Coronary artery (tissue), 2 donors: ENCODE results near the gene TTC36.
"Not testable (repeated sequence)": the region's sequence is repeated elsewhere in the genome, so short reads cannot be mapped to it uniquely, and the experiment has no call there.

Source experiments
- DNase-seq: peaks from one replicate; pipeline ENCODE4 v3.0.0-alpha.2; 2017; ENCODE audit warnings: low spot score
- H3K27ac ChIP-seq, 2 donors: fragments of 200-600 bp; sonication (generic); one replicate each; pipeline ENCODE4 v1.5.1; 2016 to 2019
- H3K4me3 ChIP-seq: fragments of 200-600 bp; sonication (generic); 2 replicates; pipeline ENCODE4 v1.5.1; 2016; ENCODE audit warnings: mild to moderate bottlenecking, moderate library complexity
- TF ChIP-seq, protein P1 (sequence below): fragments of 200-600 bp; sonication (generic); IDR thresholded peaks from one replicate; pipeline ENCODE4 v1.5.1; 2019; ENCODE audit warnings: antibody characterized with exemption

The TTC36 gene

DNA sequence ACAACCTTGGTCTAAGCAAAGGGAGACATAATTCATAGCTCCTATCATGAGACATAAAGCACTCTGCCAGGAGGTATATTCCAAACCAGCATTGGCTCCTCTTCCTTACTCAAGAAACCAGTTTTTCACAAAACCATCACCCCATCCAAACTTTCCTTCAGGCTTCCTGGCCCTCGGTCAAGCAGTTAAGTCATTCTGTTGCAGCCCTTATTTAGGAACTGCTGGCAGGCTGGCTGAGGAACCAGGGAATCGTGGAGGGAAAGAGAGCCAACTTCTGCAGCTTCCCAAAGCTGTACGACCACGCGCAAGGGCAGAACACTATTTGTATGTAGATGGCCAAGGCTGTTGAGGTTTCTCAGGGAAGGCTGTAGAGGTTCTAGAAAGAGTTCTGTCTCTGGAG, 37.8 kb downstream of the TTC36 start:
- DNase-seq = peak; percentile 75
- TF ChIP-seq, protein P1, sequence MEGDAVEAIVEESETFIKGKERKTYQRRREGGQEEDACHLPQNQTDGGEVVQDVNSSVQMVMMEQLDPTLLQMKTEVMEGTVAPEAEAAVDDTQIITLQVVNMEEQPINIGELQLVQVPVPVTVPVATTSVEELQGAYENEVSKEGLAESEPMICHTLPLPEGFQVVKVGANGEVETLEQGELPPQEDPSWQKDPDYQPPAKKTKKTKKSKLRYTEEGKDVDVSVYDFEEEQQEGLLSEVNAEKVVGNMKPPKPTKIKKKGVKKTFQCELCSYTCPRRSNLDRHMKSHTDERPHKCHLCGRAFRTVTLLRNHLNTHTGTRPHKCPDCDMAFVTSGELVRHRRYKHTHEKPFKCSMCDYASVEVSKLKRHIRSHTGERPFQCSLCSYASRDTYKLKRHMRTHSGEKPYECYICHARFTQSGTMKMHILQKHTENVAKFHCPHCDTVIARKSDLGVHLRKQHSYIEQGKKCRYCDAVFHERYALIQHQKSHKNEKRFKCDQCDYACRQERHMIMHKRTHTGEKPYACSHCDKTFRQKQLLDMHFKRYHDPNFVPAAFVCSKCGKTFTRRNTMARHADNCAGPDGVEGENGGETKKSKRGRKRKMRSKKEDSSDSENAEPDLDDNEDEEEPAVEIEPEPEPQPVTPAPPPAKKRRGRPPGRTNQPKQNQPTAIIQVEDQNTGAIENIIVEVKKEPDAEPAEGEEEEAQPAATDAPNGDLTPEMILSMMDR = no peak
- Histone ChIP-seq H3K4me3 (peak overlapping the region; percentile 69), H3K27ac (peak overlapping the region; percentile 82 to 84)

DNA sequence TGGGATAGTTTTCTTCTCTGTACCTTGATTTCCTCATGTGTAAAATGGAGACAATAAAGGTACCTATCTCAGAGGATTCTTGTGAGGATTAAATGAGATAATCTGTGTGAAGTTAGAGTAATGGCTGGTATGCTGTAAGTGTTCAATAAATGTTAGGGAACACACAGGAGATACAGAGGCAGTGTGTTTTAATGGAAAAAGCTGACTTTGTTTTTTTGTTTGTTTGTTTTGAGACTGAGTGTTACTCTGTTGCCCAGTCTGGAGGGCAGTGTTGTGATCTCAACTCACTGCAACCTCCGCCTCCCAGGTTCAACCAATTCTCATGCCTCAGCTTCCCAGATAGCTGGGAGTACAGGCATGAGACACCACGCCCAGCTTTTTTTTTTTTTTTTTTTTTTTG, 42.4 kb downstream of the TTC36 start:
- no peak overlapping the region for H3K4me3 ChIP-seq
- TF ChIP-seq, protein P1 = no peak
- H3K27ac ChIP-seq = no peak overlapping the region
- no peak for DNase-seq

DNA sequence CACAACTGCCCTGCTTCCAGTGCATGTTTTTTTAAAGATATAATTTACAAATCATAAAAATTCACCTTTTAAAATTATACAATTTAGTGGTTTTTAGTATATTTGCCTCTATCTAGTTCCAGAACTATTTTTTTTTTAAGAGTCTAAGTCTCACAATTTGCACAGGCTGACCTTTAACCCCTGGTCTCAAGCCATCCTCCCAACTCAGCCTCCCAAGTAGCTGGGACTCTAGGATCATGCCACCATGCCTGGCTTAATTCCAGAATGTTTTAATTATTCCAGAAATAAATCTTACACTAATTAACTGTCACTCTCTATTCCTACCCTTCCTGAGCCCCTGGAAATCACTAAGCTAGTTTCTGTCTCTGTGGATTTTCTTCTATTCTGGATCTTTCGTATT, 43.5 kb downstream of the TTC36 start:
- Histone ChIP-seq H3K27ac (no peak overlapping the region), H3K4me3 (no peak overlapping the region)
- TF ChIP-seq, protein P1 = no peak
- DNase-seq = no peak

DNA sequence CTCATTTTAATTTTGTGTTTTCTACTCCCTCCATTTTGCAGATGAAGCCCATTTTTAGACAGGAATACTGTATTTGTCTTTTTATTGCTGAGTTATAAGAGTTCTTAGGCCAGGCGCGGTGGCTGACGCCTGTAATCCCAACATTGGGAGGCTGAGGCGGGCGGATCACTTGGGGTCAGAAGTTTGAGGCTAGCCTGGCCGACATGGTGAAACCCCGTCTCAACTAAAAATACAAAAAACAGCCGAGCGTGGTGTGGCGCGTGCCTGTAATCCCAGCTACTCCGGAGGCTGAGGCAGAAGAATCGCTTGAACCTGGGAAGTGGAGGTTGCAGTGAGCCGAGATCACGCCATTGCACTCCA, 44.4 kb downstream of the TTC36 start:
- not testable (repeated sequence) for DNase-seq
- peak overlapping the region; percentile 99 for H3K27ac ChIP-seq
- peak overlapping the region; percentile 94 for H3K4me3 ChIP-seq

DNA sequence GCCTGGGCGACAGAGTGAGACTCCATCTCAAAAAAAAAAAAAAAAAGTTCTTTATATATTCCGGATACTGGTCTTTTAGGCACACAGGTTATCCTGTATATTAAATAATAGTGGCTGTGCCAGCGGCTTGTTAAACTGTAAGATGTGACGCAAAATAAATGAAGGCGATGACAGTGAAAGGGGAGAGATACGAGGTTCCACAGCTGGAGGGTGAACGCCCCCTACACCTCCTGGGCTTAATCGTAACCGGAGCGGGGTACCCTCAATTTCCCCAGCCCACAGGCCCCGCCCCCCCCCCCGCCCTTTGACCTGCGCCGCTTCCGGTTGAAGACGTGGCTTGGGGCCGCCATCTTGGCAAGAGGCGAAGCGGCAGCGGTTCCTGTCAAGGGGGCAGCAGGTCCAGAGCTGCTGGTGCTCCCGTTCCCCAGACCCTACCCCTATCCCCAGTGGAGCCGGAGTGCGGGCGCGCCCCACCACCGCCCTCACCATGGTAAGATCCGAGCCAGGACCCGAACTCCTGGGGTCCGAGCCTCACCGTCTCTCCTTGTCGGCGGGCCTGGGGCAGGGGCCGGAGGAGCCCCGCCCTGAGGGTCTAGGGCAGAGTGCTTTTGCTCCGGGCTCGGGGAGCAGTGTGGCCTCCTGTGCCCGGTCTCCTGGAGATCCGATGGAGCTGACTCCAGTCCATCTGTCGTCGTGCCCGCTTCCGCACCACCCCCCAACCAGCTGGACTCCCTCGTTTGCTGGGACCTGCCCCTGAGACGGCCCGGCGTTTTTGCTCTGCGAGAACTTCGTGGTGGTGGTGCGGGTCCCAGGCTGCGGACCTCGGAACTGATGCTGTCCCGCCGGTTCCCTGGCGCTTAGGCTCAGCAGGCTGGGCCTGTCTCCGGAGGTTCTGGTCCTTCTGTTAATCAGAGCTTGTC, 45.0 kb downstream of the TTC36 start, which contains the start of gene ARCN1:
Gene ARCN1, plus strand, starts transcription at position 349 of the 920 bp plus-strand sequence. Its CDS starts 139 bp downstream, at position 488.
- TF ChIP-seq, protein P1 = no peak
- DNase-seq = peak; percentile 92

DNA sequence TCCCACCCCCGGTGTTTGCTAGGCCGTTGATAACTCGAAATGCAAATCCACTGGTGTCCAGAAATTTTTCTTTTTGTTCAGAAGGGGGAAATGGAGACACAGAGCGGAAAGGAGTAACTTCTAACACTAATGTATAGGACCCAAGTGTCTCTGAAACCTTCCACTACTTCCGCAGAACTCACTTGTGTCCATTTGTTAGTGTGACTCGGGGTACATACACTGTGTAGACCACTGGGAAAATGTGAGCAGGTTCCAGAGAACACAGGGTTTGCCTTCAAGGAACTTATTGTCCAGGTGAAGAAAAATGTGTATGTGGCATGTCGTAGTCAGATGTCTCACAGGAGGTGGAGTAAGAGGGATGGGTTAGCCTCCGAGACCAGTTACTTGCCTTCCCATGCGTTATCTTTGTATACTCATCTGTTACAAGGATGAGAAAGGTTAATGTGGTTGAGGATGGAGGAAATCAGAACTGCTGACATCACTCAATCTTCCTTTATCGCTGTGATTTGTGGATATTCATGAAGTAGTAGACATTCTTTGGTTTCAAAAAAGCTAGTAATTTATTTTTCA, 45.8 kb downstream of the TTC36 start:
- H3K27ac ChIP-seq = peak overlapping the region; percentile 99
- TF ChIP-seq, protein P1 = no peak
- no peak for DNase-seq
- H3K4me3 ChIP-seq = peak overlapping the region; percentile 94

More for the DNA sequence above, 45.0 kb downstream of the TTC36 start, which contains the start of gene ARCN1:
- H3K27ac ChIP-seq = peak within 1 kb of the TSS; percentile 99
- H3K4me3 ChIP-seq = peak within 1 kb of the TSS; percentile 94

DNA sequence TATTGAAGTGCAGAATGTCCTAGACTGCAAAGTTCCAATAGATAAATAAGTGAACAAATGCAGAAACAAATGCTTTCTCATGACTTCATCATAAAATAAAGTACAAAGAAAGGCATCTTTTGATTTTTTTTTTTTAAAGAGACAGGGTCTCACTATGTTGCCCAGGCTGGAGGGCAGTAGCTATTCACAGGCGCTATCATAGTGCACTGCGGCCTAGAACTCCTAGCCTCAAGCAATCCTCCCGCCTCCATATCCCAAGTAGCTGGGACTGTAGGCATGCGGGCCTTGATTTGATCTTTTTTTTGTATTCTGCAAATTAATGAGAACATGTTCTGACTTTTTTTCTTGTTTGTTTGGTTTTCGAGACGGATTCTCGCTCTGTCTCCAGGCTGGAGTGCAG, 47.4 kb downstream of the TTC36 start:
- Histone ChIP-seq H3K27ac (no peak overlapping the region), H3K4me3 (peak overlapping the region; percentile 94)
- TF ChIP-seq, protein P1 = no peak
- no peak for DNase-seq

DNA sequence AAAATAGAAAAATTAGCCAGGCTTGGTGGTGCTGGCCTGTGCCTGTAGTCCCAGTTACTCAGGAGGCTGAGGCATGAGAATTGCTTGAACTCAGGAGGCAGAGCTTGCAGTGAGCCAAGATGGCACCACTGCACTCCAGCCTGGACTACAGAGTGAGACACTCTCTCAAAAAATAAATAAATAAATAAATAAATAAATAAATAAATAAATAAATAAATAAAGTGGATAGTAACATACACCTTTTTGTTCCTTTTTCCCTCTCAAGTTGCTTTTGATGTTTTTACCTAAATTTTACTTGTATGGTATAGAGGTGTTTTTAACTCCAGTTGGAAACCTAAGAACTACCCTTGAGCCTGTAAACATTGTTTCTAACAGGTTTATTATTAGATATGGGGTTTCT, 50.7 kb downstream of the TTC36 start:
- DNase-seq, H3K27ac ChIP-seq: not testable (repeated sequence)

More for the DNA sequence above, 50.7 kb downstream of the TTC36 start:
- not testable (repeated sequence) for H3K4me3 ChIP-seq
